ENCODE measurements around the gene LRP8.
A peak's percentile ranks its signal among the peaks of the same experiment; 100 is the strongest.

The LRP8 gene

GRCh38 chr1:53258216-53258615 is 69.7 kb downstream of the LRP8 start:
- Histone ChIP-seq H2BK12ac (ENCODE audit: low read length) (no peak overlapping the region), H2AK5ac (ENCODE audit: low read depth, low read length) (no peak overlapping the region), H4K8ac (ENCODE audit: low read depth, low read length) (no peak overlapping the region), H3K9me3 (replicated peaks in 1 of 2; ENCODE audit: control insufficient read depth in 2 of 2, insufficient read depth in 1 of 2, low read depth in 1 of 2, low read length in 2 of 2) (no peaks in the 10 kb centered on the region), H3K4me1 (ENCODE audit: control insufficient read depth in 2 of 2, insufficient read depth in 1 of 2, low read depth in 1 of 2, low read length in 2 of 2) (no peaks in the 10 kb centered on the region), H3K36me3 (replicated peaks in 1 of 2; ENCODE audit: control insufficient read depth in 2 of 2, insufficient read depth in 2 of 2, low read length in 2 of 2) (peaks cover 59 to 99% of the 10 kb centered on the region in 2 donors), H3K4me3 (ENCODE audit: low read length in 2 of 2) (no peak overlapping the region), H2BK5ac (ENCODE audit: low read length) (no peak overlapping the region), H3K14ac (ENCODE audit: low read length) (no peak overlapping the region), H3K4me2 (ENCODE audit: insufficient read depth, low read length, poor library complexity, severe bottlenecking) (no peak overlapping the region), H3K23ac (ENCODE audit: low read depth, low read length, poor library complexity) (peak overlapping the region; percentile 49), H2AFZ (ENCODE audit: low read length) (no peak overlapping the region), H3K18ac (ENCODE audit: low read length) (no peak overlapping the region), H2BK15ac (ENCODE audit: low read length) (no peak overlapping the region), H3K9ac (ENCODE audit: low read depth, low read length, poor library complexity) (peak overlapping the region; percentile 18), H2BK120ac (ENCODE audit: low read depth, low read length) (no peak overlapping the region), H3K4ac (ENCODE audit: low read length) (no peak overlapping the region), H3K79me1 (ENCODE audit: low read depth, low read length) (no peaks in the 10 kb centered on the region), H3K27me3 (ENCODE audit: control insufficient read depth in 3 of 3, insufficient read depth in 3 of 3, low read depth in 1 of 3, low read length in 3 of 3) (no peaks in the 10 kb centered on the region), H3K27ac (replicated peaks; ENCODE audit: low read length) (no peak overlapping the region), H4K91ac (ENCODE audit: low read depth, low read length, poor library complexity) (no peak overlapping the region)
- WGBS, 2 donors (ENCODE audit: extremely low coverage in 2 of 2, insufficient read length in 2 of 2, insufficient replicate concordance in 1 of 2): no CpG with 5 or more reads among the region's 1 CpG
- no peak for DNase-seq (ENCODE audit: low spot score)

- H3K18ac ChIP-seq (ENCODE audit: low read length): no peak overlapping the region
- no peak overlapping the region for H2AK5ac ChIP-seq (ENCODE audit: low read depth, low read length)
- WGBS, 2 donors (ENCODE audit: extremely low coverage in 2 of 2, insufficient read length in 2 of 2, insufficient replicate concordance in 1 of 2): no CpG with 5 or more reads among the region's 5 CpGs
- H3K9me3 ChIP-seq (replicated peaks in 1 of 2; ENCODE audit: control insufficient read depth in 2 of 2, insufficient read depth in 1 of 2, low read depth in 1 of 2, low read length in 2 of 2): no peaks in the 10 kb centered on the region
- DNase-seq (ENCODE audit: low spot score): no peak
- no peak overlapping the region for H4K91ac ChIP-seq (ENCODE audit: low read depth, low read length, poor library complexity)
- H3K4me1 ChIP-seq (ENCODE audit: control insufficient read depth in 2 of 2, insufficient read depth in 1 of 2, low read depth in 1 of 2, low read length in 2 of 2): no peaks in the 10 kb centered on the region
- H2AFZ ChIP-seq (ENCODE audit: low read length): no peak overlapping the region
- H3K9ac ChIP-seq (ENCODE audit: low read depth, low read length, poor library complexity): no peak overlapping the region
- no peaks in the 10 kb centered on the region for H3K79me1 ChIP-seq (ENCODE audit: low read depth, low read length)
- H3K4me2 ChIP-seq (ENCODE audit: insufficient read depth, low read length, poor library complexity, severe bottlenecking): no peak overlapping the region
- H2BK12ac ChIP-seq (ENCODE audit: low read length): no peak overlapping the region
- peaks cover 55 to 99% of the 10 kb centered on the region in 2 donors for H3K36me3 ChIP-seq (replicated peaks in 1 of 2; ENCODE audit: control insufficient read depth in 2 of 2, insufficient read depth in 2 of 2, low read length in 2 of 2)
- no peak overlapping the region for H3K14ac ChIP-seq (ENCODE audit: low read length)
- no peaks in the 10 kb centered on the region for H3K27me3 ChIP-seq (ENCODE audit: control insufficient read depth in 3 of 3, insufficient read depth in 3 of 3, low read depth in 1 of 3, low read length in 3 of 3)
- no peak overlapping the region for H3K4me3 ChIP-seq (ENCODE audit: low read length in 2 of 2)
- no peak overlapping the region for H2BK5ac ChIP-seq (ENCODE audit: low read length)
- H2BK15ac ChIP-seq (ENCODE audit: low read length): no peak overlapping the region
- no peak overlapping the region for H3K23ac ChIP-seq (ENCODE audit: low read depth, low read length, poor library complexity)
- H4K8ac ChIP-seq (ENCODE audit: low read depth, low read length): no peak overlapping the region
- H3K4ac ChIP-seq (ENCODE audit: low read length): no peak overlapping the region
- no peak overlapping the region for H2BK120ac ChIP-seq (ENCODE audit: low read depth, low read length)
- no peak overlapping the region for H3K27ac ChIP-seq (replicated peaks; ENCODE audit: low read length)
Measured at GRCh38 chr1:53257454-53258081, 70.3 kb downstream of the LRP8 start.

- H3K9me3 ChIP-seq (replicated peaks in 1 of 2; ENCODE audit: control insufficient read depth in 2 of 2, insufficient read depth in 1 of 2, low read depth in 1 of 2, low read length in 2 of 2): no peaks in the 10 kb centered on the region
- H3K23ac ChIP-seq (ENCODE audit: low read depth, low read length, poor library complexity): no peak overlapping the region
- WGBS, 2 donors (ENCODE audit: extremely low coverage in 2 of 2, insufficient read length in 2 of 2, insufficient replicate concordance in 1 of 2): no CpG with 5 or more reads among the region's 11 CpGs
- DNase-seq (ENCODE audit: low spot score): no peak
- H2BK15ac ChIP-seq (ENCODE audit: low read length): no peak overlapping the region
- H2AFZ ChIP-seq (ENCODE audit: low read length): no peak overlapping the region
- no peak overlapping the region for H3K4ac ChIP-seq (ENCODE audit: low read length)
- no peak overlapping the region for H2BK120ac ChIP-seq (ENCODE audit: low read depth, low read length)
- no peak overlapping the region for H2BK5ac ChIP-seq (ENCODE audit: low read length)
- H3K9ac ChIP-seq (ENCODE audit: low read depth, low read length, poor library complexity): no peak overlapping the region
- no peak overlapping the region for H4K91ac ChIP-seq (ENCODE audit: low read depth, low read length, poor library complexity)
- H3K4me1 ChIP-seq (ENCODE audit: control insufficient read depth in 2 of 2, insufficient read depth in 1 of 2, low read depth in 1 of 2, low read length in 2 of 2): no peaks in the 10 kb centered on the region
- no peak overlapping the region for H3K14ac ChIP-seq (ENCODE audit: low read length)
- H3K18ac ChIP-seq (ENCODE audit: low read length): no peak overlapping the region
- H3K79me1 ChIP-seq (ENCODE audit: low read depth, low read length): no peaks in the 10 kb centered on the region
- H2AK5ac ChIP-seq (ENCODE audit: low read depth, low read length): no peak overlapping the region
- H3K36me3 ChIP-seq (replicated peaks in 1 of 2; ENCODE audit: control insufficient read depth in 2 of 2, insufficient read depth in 2 of 2, low read length in 2 of 2): peaks cover 48 to 97% of the 10 kb centered on the region in 2 donors
- H3K4me3 ChIP-seq (ENCODE audit: low read length in 2 of 2): peak overlapping the region in 1 of 2 donors; percentile 47
- H3K27ac ChIP-seq (replicated peaks; ENCODE audit: low read length): no peak overlapping the region
- H4K8ac ChIP-seq (ENCODE audit: low read depth, low read length): no peak overlapping the region
- no peaks in the 10 kb centered on the region for H3K27me3 ChIP-seq (ENCODE audit: control insufficient read depth in 3 of 3, insufficient read depth in 3 of 3, low read depth in 1 of 3, low read length in 3 of 3)
- H3K4me2 ChIP-seq (ENCODE audit: insufficient read depth, low read length, poor library complexity, severe bottlenecking): no peak overlapping the region
- H2BK12ac ChIP-seq (ENCODE audit: low read length): no peak overlapping the region
Measured at GRCh38 chr1:53256511-53257453, 71.1 kb downstream of the LRP8 start.

- Histone ChIP-seq H3K4me3 (ENCODE audit: low read length in 2 of 2) (no peak overlapping the region), H2BK120ac (ENCODE audit: low read depth, low read length) (no peak overlapping the region), H3K4ac (ENCODE audit: low read length) (no peak overlapping the region), H3K79me1 (ENCODE audit: low read depth, low read length) (no peaks in the 10 kb centered on the region), H4K91ac (ENCODE audit: low read depth, low read length, poor library complexity) (no peak overlapping the region), H2BK5ac (ENCODE audit: low read length) (no peak overlapping the region), H4K8ac (ENCODE audit: low read depth, low read length) (no peak overlapping the region), H3K27me3 (ENCODE audit: control insufficient read depth in 3 of 3, insufficient read depth in 3 of 3, low read depth in 1 of 3, low read length in 3 of 3) (no peaks in the 10 kb centered on the region), H2BK12ac (ENCODE audit: low read length) (no peak overlapping the region), H3K36me3 (replicated peaks in 1 of 2; ENCODE audit: control insufficient read depth in 2 of 2, insufficient read depth in 2 of 2, low read length in 2 of 2) (peaks cover 45 to 96% of the 10 kb centered on the region in 2 donors), H3K27ac (replicated peaks; ENCODE audit: low read length) (no peak overlapping the region), H3K9ac (ENCODE audit: low read depth, low read length, poor library complexity) (no peak overlapping the region), H2BK15ac (ENCODE audit: low read length) (no peak overlapping the region), H3K4me2 (ENCODE audit: insufficient read depth, low read length, poor library complexity, severe bottlenecking) (no peak overlapping the region), H2AFZ (ENCODE audit: low read length) (no peak overlapping the region), H3K14ac (ENCODE audit: low read length) (no peak overlapping the region), H3K9me3 (replicated peaks in 1 of 2; ENCODE audit: control insufficient read depth in 2 of 2, insufficient read depth in 1 of 2, low read depth in 1 of 2, low read length in 2 of 2) (peaks cover 0 to 2% of the 10 kb centered on the region in 2 donors), H3K4me1 (ENCODE audit: control insufficient read depth in 2 of 2, insufficient read depth in 1 of 2, low read depth in 1 of 2, low read length in 2 of 2) (no peaks in the 10 kb centered on the region), H3K23ac (ENCODE audit: low read depth, low read length, poor library complexity) (no peak overlapping the region), H2AK5ac (ENCODE audit: low read depth, low read length) (no peak overlapping the region), H3K18ac (ENCODE audit: low read length) (no peak overlapping the region)
- WGBS, 2 donors (ENCODE audit: extremely low coverage in 2 of 2, insufficient read length in 2 of 2, insufficient replicate concordance in 1 of 2): no CpG with 5 or more reads among the region's 4 CpGs
- no peak for DNase-seq (ENCODE audit: low spot score)
Measured at GRCh38 chr1:53255031-53255430, 72.8 kb downstream of the LRP8 start.

All from neuronal stem cell (in vitro differentiated cells).